ENCODE data around the gene MAP7D1.

DNA sequence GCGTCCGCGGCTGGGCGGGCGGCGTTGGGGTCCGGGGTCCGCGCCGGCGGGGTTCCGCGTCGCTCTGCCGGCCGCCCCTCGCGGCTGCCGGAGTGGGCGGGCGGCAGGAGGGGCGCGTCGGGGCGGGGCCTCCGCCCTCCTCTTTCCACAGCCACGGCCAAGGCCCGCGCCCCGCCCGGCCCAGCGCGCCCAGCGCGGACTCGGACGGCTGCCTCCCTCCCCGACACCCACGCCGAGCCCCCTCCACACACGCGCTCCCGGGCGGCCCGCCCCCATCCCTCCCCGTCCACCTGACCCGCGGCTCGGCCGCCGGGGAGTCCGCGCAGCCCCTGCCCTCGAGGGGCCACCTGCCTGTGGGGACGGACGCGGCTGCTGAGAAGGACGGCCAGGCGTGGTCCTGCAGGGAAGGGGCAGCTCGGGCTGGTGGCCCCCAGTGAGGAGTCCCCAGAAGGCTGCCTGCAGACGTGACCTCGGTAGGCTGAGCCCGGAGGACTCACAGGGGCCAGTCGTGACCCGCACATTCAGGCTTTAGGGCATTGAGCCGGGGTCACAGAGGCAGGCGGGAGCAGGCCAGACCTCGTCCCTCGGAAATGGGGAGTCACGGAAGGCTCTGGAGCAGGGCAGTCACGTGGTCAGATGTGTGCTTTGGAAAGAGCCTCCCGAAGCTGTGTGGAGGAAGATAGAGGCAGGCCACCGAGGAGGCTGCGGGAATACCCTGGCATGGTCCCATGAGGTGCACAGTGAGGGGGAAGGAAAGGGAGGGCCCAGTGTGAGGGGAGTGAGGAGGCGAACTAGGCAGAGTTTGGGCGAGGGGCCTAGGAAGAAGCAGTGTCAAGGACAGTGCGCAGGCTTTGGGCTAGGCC is 30.6 kb upstream of the MAP7D1 start, which contains the start of gene COL8A2:
- TF ChIP-seq POLR2AphosphoS5 (IDR thresholded peaks at IDR 0.05; ENCODE audit: low read depth, low read length) = no peak
- TF ChIP-seq TAF1 (IDR thresholded peaks at IDR 0.05; ENCODE audit: borderline replicate concordance, insufficient read depth, low read length) = no peak
- no peak for TF ChIP-seq SIN3A (IDR thresholded peaks at IDR 0.05; ENCODE audit: borderline replicate concordance, insufficient read depth, low read length)
- TF ChIP-seq, protein P1, sequence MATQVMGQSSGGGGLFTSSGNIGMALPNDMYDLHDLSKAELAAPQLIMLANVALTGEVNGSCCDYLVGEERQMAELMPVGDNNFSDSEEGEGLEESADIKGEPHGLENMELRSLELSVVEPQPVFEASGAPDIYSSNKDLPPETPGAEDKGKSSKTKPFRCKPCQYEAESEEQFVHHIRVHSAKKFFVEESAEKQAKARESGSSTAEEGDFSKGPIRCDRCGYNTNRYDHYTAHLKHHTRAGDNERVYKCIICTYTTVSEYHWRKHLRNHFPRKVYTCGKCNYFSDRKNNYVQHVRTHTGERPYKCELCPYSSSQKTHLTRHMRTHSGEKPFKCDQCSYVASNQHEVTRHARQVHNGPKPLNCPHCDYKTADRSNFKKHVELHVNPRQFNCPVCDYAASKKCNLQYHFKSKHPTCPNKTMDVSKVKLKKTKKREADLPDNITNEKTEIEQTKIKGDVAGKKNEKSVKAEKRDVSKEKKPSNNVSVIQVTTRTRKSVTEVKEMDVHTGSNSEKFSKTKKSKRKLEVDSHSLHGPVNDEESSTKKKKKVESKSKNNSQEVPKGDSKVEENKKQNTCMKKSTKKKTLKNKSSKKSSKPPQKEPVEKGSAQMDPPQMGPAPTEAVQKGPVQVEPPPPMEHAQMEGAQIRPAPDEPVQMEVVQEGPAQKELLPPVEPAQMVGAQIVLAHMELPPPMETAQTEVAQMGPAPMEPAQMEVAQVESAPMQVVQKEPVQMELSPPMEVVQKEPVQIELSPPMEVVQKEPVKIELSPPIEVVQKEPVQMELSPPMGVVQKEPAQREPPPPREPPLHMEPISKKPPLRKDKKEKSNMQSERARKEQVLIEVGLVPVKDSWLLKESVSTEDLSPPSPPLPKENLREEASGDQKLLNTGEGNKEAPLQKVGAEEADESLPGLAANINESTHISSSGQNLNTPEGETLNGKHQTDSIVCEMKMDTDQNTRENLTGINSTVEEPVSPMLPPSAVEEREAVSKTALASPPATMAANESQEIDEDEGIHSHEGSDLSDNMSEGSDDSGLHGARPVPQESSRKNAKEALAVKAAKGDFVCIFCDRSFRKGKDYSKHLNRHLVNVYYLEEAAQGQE (IDR thresholded peaks at IDR 0.05; ENCODE audit: insufficient read depth in 1 of 2, low read depth in 2 of 2, low read length in 2 of 2) = no peak
- TF ChIP-seq FOXP2 (optimal IDR thresholded peaks at IDR 0.05; ENCODE audit: borderline replicate concordance, extremely low read depth, extremely low read length, insufficient read depth) = no peak

Measured in PFSK-1 (cell line).